Keratinocyte (primary cell): ENCODE measurements around the gene TNFAIP3.
A peak's percentile ranks its signal among the peaks of the same experiment; 100 is the strongest.

Experiments used
- EZH2 ChIP-seq: IDR thresholded peaks from one replicate; pipeline ENCODE4 v1.6.1; 2012; ENCODE audit warnings: inconsistent platforms, mild to moderate bottlenecking, low read length, moderate library complexity
- TF ChIP-seq, protein P1 (sequence below), 3 experiments: IDR thresholded peaks in 1 of 3; conservative IDR thresholded peaks in 1 of 3; optimal IDR thresholded peaks in 1 of 3; 2 replicates in 2 of 3; 3 replicates in 1 of 3; pipeline versions ENCODE3 to v1.5.1; 2011; ENCODE audit warnings: low read length in 3 of 3, mild to moderate bottlenecking in 3 of 3, moderate library complexity in 2 of 3, control low read depth in 1 of 3, inconsistent platforms in 1 of 3; ENCODE audit not compliant: insufficient read depth in 2 of 3; ENCODE audit errors: extremely low read depth in 1 of 3

GRCh38 chr6:137921823-137922222 lies 54.8 kb downstream of the TNFAIP3 start:
- TF ChIP-seq, protein P1, sequence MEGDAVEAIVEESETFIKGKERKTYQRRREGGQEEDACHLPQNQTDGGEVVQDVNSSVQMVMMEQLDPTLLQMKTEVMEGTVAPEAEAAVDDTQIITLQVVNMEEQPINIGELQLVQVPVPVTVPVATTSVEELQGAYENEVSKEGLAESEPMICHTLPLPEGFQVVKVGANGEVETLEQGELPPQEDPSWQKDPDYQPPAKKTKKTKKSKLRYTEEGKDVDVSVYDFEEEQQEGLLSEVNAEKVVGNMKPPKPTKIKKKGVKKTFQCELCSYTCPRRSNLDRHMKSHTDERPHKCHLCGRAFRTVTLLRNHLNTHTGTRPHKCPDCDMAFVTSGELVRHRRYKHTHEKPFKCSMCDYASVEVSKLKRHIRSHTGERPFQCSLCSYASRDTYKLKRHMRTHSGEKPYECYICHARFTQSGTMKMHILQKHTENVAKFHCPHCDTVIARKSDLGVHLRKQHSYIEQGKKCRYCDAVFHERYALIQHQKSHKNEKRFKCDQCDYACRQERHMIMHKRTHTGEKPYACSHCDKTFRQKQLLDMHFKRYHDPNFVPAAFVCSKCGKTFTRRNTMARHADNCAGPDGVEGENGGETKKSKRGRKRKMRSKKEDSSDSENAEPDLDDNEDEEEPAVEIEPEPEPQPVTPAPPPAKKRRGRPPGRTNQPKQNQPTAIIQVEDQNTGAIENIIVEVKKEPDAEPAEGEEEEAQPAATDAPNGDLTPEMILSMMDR (optimal IDR thresholded peaks at IDR 0.05 in 1 of 3, IDR thresholded peaks at IDR 0.05 in 1 of 3, conservative IDR thresholded peaks at IDR 0.05 in 1 of 3; ENCODE audit: extremely low read depth in 1 of 3, insufficient read depth in 2 of 3, low read length in 3 of 3), result peak; percentile 29 to 46 (median 42)
- TF ChIP-seq EZH2, result no peak
